Left ventricle myocardium superior (tissue), 1 donor: ENCODE data around the gene CTTN. TPM values are rescaled to one million over a fixed set of nuclear protein-coding genes. Genes with fewer than 3 reads are reported as not detected.

ENCODE experiments used
- ATAC-seq: fragments of 200-7000 bp; cut with Tn5 transposase; one replicate; pipeline ENCODE4 v1.9.1; 2020; ENCODE audit warnings: mild to moderate bottlenecking, moderate library complexity
- DNase-seq: peaks from one replicate; pipeline ENCODE4 v3.0.0-alpha.2; 2020
- intact Hi-C: fragments of 100-400 bp; cut with micrococcal nuclease; formaldehyde crosslinking; loops from one replicate; pipeline ENCODE4 v1.11.0; 2022
- total RNA-seq: library from RNA; stranded (reverse); fragmentation: NEBNext Ultra II Directional; extraction: Animal tissue kit (Norgen Biotek cat#: 25700); gene quantifications from one replicate; pipeline ENCODE4 v1.2.1, GENCODE V29; 2021
- donor health status: DM: no; HTN: yes; CAD: no; lungs with severe emphysema.

Gene CTTN
- total RNA-seq, 1 donor from 2014 or later, result 169 TPM

GRCh38 chr11:70466154-70466553 is 67.8 kb downstream of the CTTN start:
- intact Hi-C loops, result no loop called here
- ATAC-seq (no peak), DNase-seq (no peak)

GRCh38 chr11:70466596-70466995 is 68.3 kb downstream of the CTTN start:
- intact Hi-C loops, result no loop called here
- ATAC-seq (no peak), DNase-seq (no peak)

DNA sequence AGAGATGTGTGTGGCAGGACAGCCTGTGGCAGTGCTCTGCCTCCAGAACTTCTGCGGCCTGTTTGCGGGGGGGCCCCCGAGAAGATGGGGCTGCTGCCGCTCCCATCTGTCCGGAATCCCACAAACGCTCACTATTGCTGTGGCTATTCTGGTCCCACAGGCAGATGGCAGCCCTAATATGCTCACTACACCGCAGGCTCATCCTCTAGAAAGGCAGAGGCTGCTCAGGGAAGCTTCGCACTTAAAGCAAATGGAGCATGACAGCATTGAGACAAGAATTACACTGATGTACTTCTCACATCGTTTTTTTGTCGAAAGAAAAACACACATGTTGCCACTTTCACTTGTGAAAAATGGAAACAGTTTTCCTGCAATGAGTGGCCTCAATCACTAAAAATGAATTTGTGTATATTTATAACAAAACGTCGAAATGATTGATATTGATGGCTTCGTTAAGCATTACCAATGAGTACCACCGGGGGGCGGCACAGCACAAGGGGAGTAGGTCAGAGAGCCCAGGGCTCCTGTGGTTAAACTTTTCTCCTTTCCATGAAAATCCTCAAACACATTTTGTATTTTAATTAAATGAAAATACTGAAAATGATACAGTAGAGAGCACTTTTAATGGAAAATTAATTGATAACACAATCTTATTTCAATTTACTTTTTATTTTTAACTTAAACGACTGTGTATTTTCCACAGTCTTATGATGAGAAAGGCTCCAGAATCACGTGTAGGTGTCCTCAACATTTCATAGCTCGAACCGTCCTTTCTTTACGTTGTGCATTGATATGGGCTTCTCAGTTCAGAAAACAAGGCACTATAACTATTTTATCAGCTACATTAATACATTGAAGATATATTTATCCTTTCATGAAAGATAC is 69.1 kb downstream of the CTTN start:
- intact Hi-C loops, result loop anchor here (2.0 kb wide), 1 partner anchor 285 kb away; no protein-coding TSS in a partner anchor
- ATAC-seq (peak; percentile 53), DNase-seq (peak; percentile 74)

GRCh38 chr11:70468256-70469195 is 70.2 kb downstream of the CTTN start:
- intact Hi-C loops, result loop anchor here (2.0 kb wide), 1 partner anchor 284 kb away; no protein-coding TSS in a partner anchor
- no peak for DNase-seq

DNA sequence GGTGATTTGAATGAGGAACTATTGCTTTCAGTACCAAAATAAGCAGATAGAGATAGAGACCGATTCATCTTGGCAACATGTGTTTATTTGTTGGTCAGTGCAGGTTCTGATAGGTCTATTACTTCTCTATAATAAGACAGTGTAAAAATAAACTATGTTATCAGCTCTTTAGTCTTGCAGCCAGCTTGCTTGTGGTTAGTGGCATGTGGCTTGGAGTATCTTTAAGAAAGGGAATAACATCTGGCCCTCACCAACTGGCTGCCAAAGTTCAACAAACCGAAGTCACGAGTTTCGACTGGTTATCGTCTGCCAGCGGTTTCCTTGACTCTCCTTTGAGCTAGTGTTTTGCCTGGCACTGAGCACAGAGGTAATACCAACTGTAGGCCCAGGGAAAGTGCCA is 71.8 kb downstream of the CTTN start:
- no peak for DNase-seq
- intact Hi-C loops, result no loop called here
- peak; percentile 82 for ATAC-seq

More at GRCh38 chr11:70468256-70469195, 70.2 kb downstream of the CTTN start:
- no peak for ATAC-seq

DNA sequence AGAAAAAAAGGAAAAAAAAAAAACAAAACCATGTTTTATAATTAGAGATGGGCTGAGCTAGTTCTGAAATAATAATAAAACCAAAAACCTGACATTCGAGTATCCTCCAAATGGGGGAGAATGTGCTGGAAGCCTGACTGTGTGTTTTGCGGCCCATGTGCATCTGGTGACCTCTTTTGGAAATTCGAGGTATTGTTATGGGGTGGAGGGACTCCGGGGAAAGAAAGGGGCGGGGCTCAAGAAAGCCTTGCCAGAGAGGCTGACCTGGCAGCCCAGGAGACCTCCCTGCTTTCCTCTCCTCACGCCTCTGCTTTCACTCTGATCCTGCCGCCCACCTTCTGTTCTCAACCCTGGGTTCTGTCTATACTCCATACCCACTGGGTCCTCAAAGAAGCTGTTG is 72.9 kb downstream of the CTTN start:
- ATAC-seq (no peak), DNase-seq (no peak)
- intact Hi-C loops, result no loop called here

DNA sequence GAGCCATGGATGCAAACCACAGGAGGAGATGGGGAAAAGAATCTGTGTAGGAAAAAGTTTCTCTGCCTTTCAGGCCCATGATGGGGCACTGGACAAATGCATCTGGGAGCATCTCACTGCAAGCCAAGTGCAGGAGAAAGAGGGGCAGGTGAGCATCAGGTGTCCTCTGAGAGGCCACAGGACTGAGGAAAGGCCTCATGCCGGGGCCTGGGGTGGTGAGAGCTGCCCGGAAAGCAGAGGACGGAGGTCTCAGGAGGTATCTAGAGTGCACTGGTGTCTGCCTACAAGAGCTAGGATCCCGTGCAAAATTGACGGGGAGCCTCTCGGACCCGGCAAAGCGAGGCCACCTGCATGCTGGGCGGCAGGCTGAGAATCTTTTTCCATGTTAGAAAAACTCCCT is 73.9 kb downstream of the CTTN start:
- DNase-seq (no peak), ATAC-seq (no peak)
- intact Hi-C loops, result no loop called here

- ATAC-seq, result no peak
- intact Hi-C loops, result no loop called here
- no peak for DNase-seq
Observed at GRCh38 chr11:70473186-70473872, 75.0 kb downstream of the CTTN start.

GRCh38 chr11:70473873-70474690 is 75.8 kb downstream of the CTTN start:
- intact Hi-C loops, result no loop called here
- ATAC-seq (no peak), DNase-seq (no peak)

DNA sequence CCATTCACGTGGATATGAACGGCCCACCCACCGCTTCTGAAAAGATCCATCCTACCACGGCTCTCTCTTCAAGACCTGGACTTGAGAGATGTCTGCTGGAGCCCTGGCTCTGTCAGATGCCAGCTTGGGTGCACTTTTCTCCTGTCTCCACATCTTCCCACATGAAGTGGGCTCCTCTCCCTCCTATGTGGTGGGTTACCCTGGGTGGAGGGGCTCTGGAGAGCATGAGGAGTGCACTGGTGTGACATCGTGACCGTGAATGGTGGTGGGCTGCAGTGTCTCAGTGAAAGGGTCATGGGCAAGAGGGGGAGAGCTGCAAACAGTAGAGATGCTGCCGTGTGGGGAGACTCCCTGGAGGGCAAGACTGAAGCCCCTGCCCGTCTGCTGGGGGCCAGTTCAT is 76.4 kb downstream of the CTTN start:
- ATAC-seq (no peak), DNase-seq (no peak)
- intact Hi-C loops, result no loop called here

DNA sequence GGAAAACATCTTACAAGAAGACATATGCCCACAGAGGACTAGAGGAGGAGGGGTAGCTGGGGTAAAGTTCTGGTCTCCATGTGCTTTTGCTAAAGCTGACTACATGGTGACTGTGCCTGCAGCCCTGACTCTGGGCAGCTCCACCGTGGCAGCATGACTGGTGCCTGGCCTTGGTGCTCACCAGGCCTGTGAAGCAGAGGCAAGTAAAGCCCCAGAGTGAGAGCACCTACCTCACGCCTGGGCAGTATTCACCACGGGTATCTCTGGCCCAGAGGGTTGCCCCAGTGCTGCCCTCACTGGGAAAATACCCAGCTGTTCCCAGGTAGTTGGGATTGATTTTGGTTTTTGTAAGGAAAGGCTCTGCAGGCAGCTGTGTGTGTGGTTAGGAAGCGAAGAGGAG is 78.3 kb downstream of the CTTN start:
- intact Hi-C loops, result no loop called here
- DNase-seq, result peak; percentile 18
- ATAC-seq, result peak; percentile 9

- ATAC-seq (no peak), DNase-seq (peak; percentile 5)
- intact Hi-C loops, result no loop called here
Observed at GRCh38 chr11:70477176-70477575, 78.8 kb downstream of the CTTN start.

DNA sequence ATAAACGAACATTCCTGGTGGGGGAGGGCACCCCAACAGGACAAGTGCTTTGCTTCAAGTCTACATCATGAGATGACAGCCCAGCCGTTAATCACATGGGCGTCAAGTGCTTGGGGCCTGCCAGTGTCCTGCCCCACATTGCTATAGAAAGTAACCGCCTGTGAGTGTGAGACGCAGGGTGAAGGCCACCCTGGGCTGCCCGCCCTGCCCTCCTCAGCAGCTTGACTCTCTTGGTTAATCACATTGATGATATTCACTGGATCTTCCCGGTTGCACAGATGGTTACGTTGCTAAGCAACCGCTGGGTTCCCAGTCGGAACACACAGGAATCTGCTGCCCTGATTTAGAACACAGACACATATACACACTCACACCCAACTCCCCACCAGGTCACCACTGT is 79.3 kb downstream of the CTTN start:
- DNase-seq (peak; percentile 65), ATAC-seq (peak; percentile 70)
- intact Hi-C loops, result no loop called here

DNA sequence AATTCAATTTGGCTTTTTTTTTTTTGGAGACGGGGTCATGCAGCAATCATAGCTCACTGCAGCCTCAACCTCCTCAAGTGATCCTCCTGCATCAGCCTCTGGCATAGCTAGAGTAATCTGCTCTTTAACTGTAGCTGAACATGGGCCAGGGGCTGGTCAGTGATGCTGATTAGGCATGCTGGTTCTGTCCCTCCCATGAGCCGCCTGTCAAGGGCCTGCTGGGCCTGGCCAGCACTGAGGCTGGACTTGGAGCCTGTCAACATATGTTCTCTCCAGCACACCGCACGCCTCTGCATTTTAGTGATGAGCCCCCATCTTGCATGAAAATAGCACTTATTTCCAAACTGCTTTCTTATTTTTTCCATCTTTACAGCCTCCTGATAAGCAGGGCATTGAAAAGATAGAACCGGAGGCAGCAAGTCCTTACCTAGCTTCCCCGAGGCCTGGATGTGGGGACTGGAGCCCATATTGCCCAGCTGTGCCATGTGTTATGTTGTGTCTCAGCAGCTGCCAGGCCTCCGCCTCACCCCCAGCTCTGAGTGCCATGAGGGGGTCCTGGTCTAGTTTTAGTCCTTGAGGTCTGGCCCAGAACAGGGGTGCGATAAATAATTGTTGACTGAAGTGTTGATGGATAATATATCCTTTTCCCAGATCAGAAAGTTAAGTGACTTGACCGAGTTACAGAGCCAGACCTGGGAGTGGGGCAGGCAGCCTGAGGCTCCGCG is 80.0 kb downstream of the CTTN start:
- intact Hi-C loops, result no loop called here
- ATAC-seq (no peak), DNase-seq (peak; percentile 26)

DNA sequence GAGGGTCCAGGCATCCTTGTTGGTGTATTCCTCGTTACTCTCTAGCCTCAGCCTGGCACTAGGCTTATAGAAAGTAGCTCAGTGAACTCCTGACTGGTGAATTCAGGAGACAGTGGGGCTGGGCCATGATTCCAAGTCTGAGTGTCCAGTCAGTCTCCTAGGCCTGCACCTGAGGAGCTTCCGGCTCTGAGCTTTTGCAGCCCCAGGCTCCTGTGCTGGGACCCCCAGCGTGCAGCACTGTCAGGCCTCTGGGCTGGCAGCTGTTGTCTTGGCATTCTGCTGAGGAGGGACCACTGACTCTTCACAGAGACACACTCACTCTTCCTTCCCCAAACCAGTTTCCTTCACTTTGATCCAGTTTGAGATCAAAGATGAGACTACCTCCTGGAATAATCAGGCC is 82.4 kb downstream of the CTTN start:
- DNase-seq, result peak; percentile 12

GRCh38 chr11:70481625-70482528 is 83.5 kb downstream of the CTTN start:
- intact Hi-C loops, result no loop called here
- DNase-seq (peak; percentile 65), ATAC-seq (peak; percentile 85)

More for the DNA sequence above, 82.4 kb downstream of the CTTN start:
- intact Hi-C loops, result no loop called here
- ATAC-seq, result no peak

DNA sequence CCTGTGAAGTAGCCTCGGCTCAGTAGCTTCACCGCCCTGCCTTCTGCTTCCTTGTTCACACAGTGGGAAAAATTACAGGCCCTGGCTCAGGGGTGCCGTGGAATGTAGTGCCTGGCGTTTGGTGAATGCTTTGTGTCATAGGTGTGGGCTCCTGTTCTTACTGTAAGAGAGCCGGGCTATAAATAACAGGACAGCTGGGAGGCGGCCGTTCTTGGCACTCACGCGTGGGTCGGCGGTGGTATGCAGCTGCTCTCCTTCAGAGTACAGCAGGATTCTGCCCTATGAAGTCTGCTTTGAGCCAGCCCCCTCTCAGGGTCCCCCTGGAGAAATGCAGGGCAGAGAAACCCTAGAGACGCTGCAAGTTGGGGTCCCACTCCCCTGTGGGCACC is 84.2 kb downstream of the CTTN start:
- DNase-seq, result peak; percentile 79
- peak; percentile 92 for ATAC-seq
- intact Hi-C loops, result no loop called here
